Spleen (tissue), 11 donors: Measurements from ENCODE around the gene BCL6. TPM values are rescaled to one million over a fixed set of nuclear protein-coding genes. Genes with fewer than 3 reads are reported as not detected.

Experiments
- DNase-seq: peaks from one replicate; pipeline ENCODE4 v3.0.0-alpha.2; 2020
- H3K27ac ChIP-seq, 8 donors: fragments of 200-600 bp; sonication (generic) in 7 of 8; 1 replicate in 4 of 8; 2 replicates in 4 of 8; pipeline versions ENCODE4 v1.5.0 to v1.8.0; 2016 to 2021; ENCODE audit warnings: inconsistent platforms in 4 of 8, mild to moderate bottlenecking in 4 of 8, moderate library complexity in 1 of 8
- H3K27me3 ChIP-seq, 7 donors: fragments of 200-600 bp; sonication (generic) in 6 of 7; replicated peaks in 1 of 7; 1 replicate in 4 of 7; 2 replicates in 3 of 7; pipeline versions ENCODE4 v1.5.0 to v1.8.0; 2016 to 2021; ENCODE audit warnings: inconsistent platforms in 3 of 7, mild to moderate bottlenecking in 1 of 7
- H3K36me3 ChIP-seq, 6 donors: fragments of 200-600 bp; sonication (generic) in 5 of 6; 1 replicate in 4 of 6; 2 replicates in 2 of 6; pipeline versions ENCODE4 v1.5.0 to v1.8.0; 2016 to 2021; ENCODE audit warnings: inconsistent platforms in 2 of 6
- H3K4me1 ChIP-seq, 6 donors: fragments of 200-600 bp; sonication (generic) in 5 of 6; 1 replicate in 3 of 6; 2 replicates in 3 of 6; pipeline versions ENCODE4 v1.5.0 to v1.8.0; 2016 to 2021; ENCODE audit warnings: inconsistent platforms in 3 of 6
- H3K4me3 ChIP-seq, 8 donors: fragments of 200-600 bp; sonication (generic) in 7 of 8; 1 replicate in 4 of 8; 2 replicates in 4 of 8; pipeline versions ENCODE4 v1.5.0 to v1.8.0; 2016 to 2021; ENCODE audit warnings: inconsistent platforms in 4 of 8, mild to moderate bottlenecking in 4 of 8, moderate library complexity in 2 of 8
- H3K9me3 ChIP-seq, 8 donors: fragments of 200-600 bp; sonication (generic) in 7 of 8; 1 replicate in 4 of 8; 2 replicates in 4 of 8; pipeline versions ENCODE4 v1.5.0 to v1.8.0; 2016 to 2021; ENCODE audit warnings: inconsistent platforms in 4 of 8
- CTCF ChIP-seq, 11 experiments: fragments of 200-600 bp in 7 of 11; fragments of 450-650 bp in 4 of 11; sonication (generic) in 4 of 11; IDR thresholded peaks in 8 of 11; conservative IDR thresholded peaks in 3 of 11; 1 replicate in 7 of 11; 2 replicates in 4 of 11; pipeline versions ENCODE4 v1.4.0 to v1.8.0; 2016 to 2021; ENCODE audit warnings: antibody characterized with exemption in 11 of 11, inconsistent platforms in 4 of 11, mild to moderate bottlenecking in 1 of 11
- POLR2A ChIP-seq, 3 donors: fragments of 450-650 bp; IDR thresholded peaks; one replicate each; pipeline ENCODE4 v1.5.1; 2017; ENCODE audit warnings: antibody characterized with exemption in 3 of 3, mild to moderate bottlenecking in 1 of 3
- POLR2AphosphoS5 ChIP-seq, 3 donors: sonication (generic); formaldehyde crosslinking; IDR thresholded peaks; one replicate each; pipeline ENCODE4 v1.5.1; 2017; ENCODE audit warnings: antibody characterized with exemption in 3 of 3
- WGBS, 5 donors: extraction: QIAGEN DNeasy Blood & Tissue Kit in 3 of 5; methylation state at CpG; one replicate each; pipeline versions ENCODE4 v1.1.5 to v1.1.7; 2013 to 2018; 5-methylcytosine and 5-hydroxymethylcytosine counted together
- intact Hi-C: fragments of 100-400 bp; cut with DNase I; formaldehyde crosslinking; loops from one replicate; pipeline ENCODE4 v1.15.0; 2023; ENCODE audit warnings: low total_unique reads
- polyA plus RNA-seq, 3 donors: library from polyadenylated mRNA; stranded (reverse); fragments of 200-250 nt; gene quantifications; one replicate each; pipeline ENCODE4 v1.2.1, GENCODE V29; 2013
- total RNA-seq, 7 donors: library from RNA; depleted of rRNA in 3 of 7; stranded (reverse); fragments of >200 nt in 3 of 7; fragmentation: NEBNext Ultra II Directional in 4 of 7; extraction: Animal tissue kit (Norgen Biotek cat#: 25700) in 4 of 7; gene quantifications; one replicate each; pipeline versions ENCODE4 v1.1.0 to v1.2.1, GENCODE V29; 2016 to 2021
- donor health status: healthy with polysubstance abuse.
- donor health status: DM: no; HTN: no; CAD: no; lungs with moderate emphysema.
- donor health status: DM: no; HTN: no; CAD: no.
- donor health status: Bipolar disorder and iron deficiency.
- donor health status: healthy.
- donor health status: DM: no; HTN: no; CAD: no.
- donor health status: DM: yes; HTN: yes; CAD: no.

BCL6 gene
- total and polyA plus RNA-seq, 10 donors: 9.5 to 444 (median 132) TPM

GRCh38 chr3:187689984-187690383 lies 55.3 kb downstream of the BCL6 start:
- DNase-seq: no peak
- H3K4me3 ChIP-seq: no peak overlapping the region
- H3K36me3 ChIP-seq: no peaks in the 10 kb centered on the region
- peaks cover 0 to 29% (median 0%) of the 10 kb centered on the region in 7 donors for H3K27me3 ChIP-seq
- intact Hi-C loops: loop anchor here (10.0 kb wide), 1 partner anchor 465 kb away; no protein-coding TSS in a partner anchor
- H3K27ac ChIP-seq: no peak overlapping the region
- TF ChIP-seq POLR2A (IDR thresholded peaks at IDR 0.05) (no peak), POLR2AphosphoS5 (IDR thresholded peaks at IDR 0.05) (no peak), CTCF (IDR thresholded peaks at IDR 0.05 in 8 of 11, conservative IDR thresholded peaks at IDR 0.05 in 3 of 11) (no peak)
- 58 to 88% (median 69%) methylated on average over 4 of the region's 4 CpGs for WGBS, 5 donors
- H3K9me3 ChIP-seq: peaks cover 0 to 24% (median 18%) of the 10 kb centered on the region in 8 donors
- H3K4me1 ChIP-seq: no peaks in the 10 kb centered on the region

GRCh38 chr3:187686621-187687273 lies 58.5 kb downstream of the BCL6 start:
- intact Hi-C loops: loop anchor here (10.0 kb wide), 1 partner anchor 462 kb away; no protein-coding TSS in a partner anchor
- TF ChIP-seq POLR2AphosphoS5 (IDR thresholded peaks at IDR 0.05): no peak
- no peak for TF ChIP-seq POLR2A (IDR thresholded peaks at IDR 0.05)
- no peak for TF ChIP-seq CTCF (IDR thresholded peaks at IDR 0.05 in 8 of 11, conservative IDR thresholded peaks at IDR 0.05 in 3 of 11)
- Histone ChIP-seq H3K9me3 (peaks cover 0 to 27% (median 20%) of the 10 kb centered on the region in 8 donors), H3K4me3 (no peak overlapping the region), H3K27ac (no peak overlapping the region), H3K4me1 (no peaks in the 10 kb centered on the region), H3K36me3 (no peaks in the 10 kb centered on the region), H3K27me3 (peaks cover 0 to 31% (median 0%) of the 10 kb centered on the region in 7 donors)
- DNase-seq: no peak
- 89 to 96% (median 93%) methylated on average over 5 of the region's 5 CpGs for WGBS, 5 donors

GRCh38 chr3:187685948-187686347 lies 59.3 kb downstream of the BCL6 start:
- H3K27me3 ChIP-seq: peaks cover 0 to 29% (median 0%) of the 10 kb centered on the region in 7 donors
- H3K4me3 ChIP-seq: no peak overlapping the region
- peaks cover 0 to 27% (median 20%) of the 10 kb centered on the region in 8 donors for H3K9me3 ChIP-seq
- H3K36me3 ChIP-seq: no peaks in the 10 kb centered on the region
- no peak for DNase-seq
- H3K27ac ChIP-seq: no peak overlapping the region
- TF ChIP-seq POLR2AphosphoS5 (IDR thresholded peaks at IDR 0.05) (no peak), CTCF (IDR thresholded peaks at IDR 0.05 in 8 of 11, conservative IDR thresholded peaks at IDR 0.05 in 3 of 11) (no peak), POLR2A (IDR thresholded peaks at IDR 0.05) (no peak)
- intact Hi-C loops: loop anchor here (10.0 kb wide), 1 partner anchor 461 kb away; no protein-coding TSS in a partner anchor
- no peaks in the 10 kb centered on the region for H3K4me1 ChIP-seq
- WGBS, 5 donors: 91 to 95% (median 92%) methylated on average over 7 of the region's 7 CpGs

- H3K4me1 ChIP-seq: no peaks in the 10 kb centered on the region
- TF ChIP-seq CTCF (IDR thresholded peaks at IDR 0.05 in 8 of 11, conservative IDR thresholded peaks at IDR 0.05 in 3 of 11) (no peak), POLR2A (IDR thresholded peaks at IDR 0.05) (no peak), POLR2AphosphoS5 (IDR thresholded peaks at IDR 0.05) (no peak)
- intact Hi-C loops: loop anchor here (10.0 kb wide), 1 partner anchor 460 kb away; no protein-coding TSS in a partner anchor
- H3K4me3 ChIP-seq: no peak overlapping the region
- peaks cover 0 to 27% (median 20%) of the 10 kb centered on the region in 8 donors for H3K9me3 ChIP-seq
- no peak overlapping the region for H3K27ac ChIP-seq
- no peak for DNase-seq
- no peaks in the 10 kb centered on the region for H3K36me3 ChIP-seq
- WGBS, 5 donors: 45 to 59% (median 50%) methylated on average over 2 of the region's 2 CpGs
- peaks cover 0 to 37% (median 0%) of the 10 kb centered on the region in 7 donors for H3K27me3 ChIP-seq
Measured at GRCh38 chr3:187684880-187685279, 60.4 kb downstream of the BCL6 start.
